A549 treated with AZD2906 at 1 μM for 4 hours (cell line): ENCODE data around the gene CENPH. TPM values are rescaled to one million over a fixed set of nuclear protein-coding genes. Genes with fewer than 3 reads are reported as not detected.

Experiments
- total RNA-seq: library from RNA; stranded (reverse); fragments of 200-300 nt; extraction: Qiagen RNA extraction; gene quantifications from 5 replicates; pipeline ENCODE4 v1.2.3, GENCODE V29; 2022

The CENPH gene
- total RNA-seq, result 26.3 to 30.6 TPM (median 27.4 TPM) in 5 replicates

GRCh38 chr5:69189162-69190086 is at the start of gene CENPH:
Gene CENPH, plus strand, starts transcription at chr5:69189583. Its CDS starts 52 bp downstream, at chr5:69189635.

GRCh38 chr5:69166686-69167492 is 22.5 kb upstream of the CENPH start, which contains the start of gene CCNB1:
Gene CCNB1, plus strand, starts transcription at chr5:69167150. Its CDS starts 113 bp downstream, at chr5:69167263.

GRCh38 chr5:69234457-69235268 is 45.3 kb downstream of the CENPH start, which contains the start of gene CDK7:
Gene CDK7, plus strand, starts transcription at chr5:69234886. Its CDS starts 90 bp downstream, at chr5:69234976.

Other genes with a start within 250 kb of the CENPH start
- 29.6 to 39.1 TPM (median 30.4 TPM) in 5 replicates for gene SLC30A5, start 95.6 kb upstream of the CENPH start, total RNA-seq
- 230 to 264 TPM (median 249 TPM) in 5 replicates for gene CCNB1, start 22.4 kb upstream of the CENPH start, total RNA-seq
- 52.0 to 63.4 TPM (median 52.3 TPM) in 5 replicates for gene CDK7, start 45.3 kb downstream of the CENPH start, total RNA-seq
- 2.7 to 3.3 TPM (median 3.1 TPM) in 5 replicates for gene CCDC125, start 143.2 kb downstream of the CENPH start, total RNA-seq
- 34.4 to 51.7 TPM (median 44.9 TPM) in 5 replicates for gene AK6, start 179.9 kb downstream of the CENPH start, total RNA-seq
- 121 to 141 TPM (median 122 TPM) in 5 replicates for gene TAF9, start 179.9 kb downstream of the CENPH start, total RNA-seq
- gene RAD17, start 180.2 kb downstream of the CENPH start, total RNA-seq, result 14.6 to 16.1 TPM (median 15.8 TPM) in 5 replicates
- 2.0 to 3.7 TPM (median 2.5 TPM) in 5 replicates for gene MARVELD2, start 225.5 kb downstream of the CENPH start, total RNA-seq